DMS 273 (cell line): Measurements from ENCODE around the gene LZTFL1.
A peak's percentile ranks its signal among the peaks of the same experiment; 100 is the strongest.

ENCODE experiments used
- DNase-seq: peaks from one replicate; lab custom pipeline; 2025; ENCODE audit not compliant: unreplicated experiment; lab: John Stamatoyannopoulos, UW

LZTFL1 gene

GRCh38 chr3:45841757-45842491 lies at the start of gene LZTFL1:
TSS of gene LZTFL1 (minus strand) at chr3:45842119. CDS start at chr3:45841991, 128 bp downstream.
- peak; percentile 96 for DNase-seq

- peak; percentile 62 for DNase-seq
Measured at GRCh38 chr3:45890405-45890804, 48.5 kb upstream of the LZTFL1 start.

GRCh38 chr3:45889337-45889736 lies 47.4 kb upstream of the LZTFL1 start:
- no peak for DNase-seq

GRCh38 chr3:45887759-45888511 lies 46.0 kb upstream of the LZTFL1 start:
- DNase-seq, result no peak

- DNase-seq, result no peak
Measured at GRCh38 chr3:45887285-45887684, 45.4 kb upstream of the LZTFL1 start.

- no peak for DNase-seq
Measured at GRCh38 chr3:45885979-45886705, 44.2 kb upstream of the LZTFL1 start, which contains the start of gene CCR9. TSS of gene CCR9 (plus strand) at chr3:45886543. CDS start at chr3:45894934, 8,391 bp downstream.

- no peak for DNase-seq
Measured at GRCh38 chr3:45884368-45885201, 42.7 kb upstream of the LZTFL1 start.

- peak; percentile 5 for DNase-seq
Measured at GRCh38 chr3:45881078-45882022, 39.4 kb upstream of the LZTFL1 start.

- no peak for DNase-seq
Measured at GRCh38 chr3:45880725-45881077, 38.8 kb upstream of the LZTFL1 start.

- no peak for DNase-seq
Measured at GRCh38 chr3:45878124-45878523, 36.2 kb upstream of the LZTFL1 start.

- peak; percentile 81 for DNase-seq
Measured at GRCh38 chr3:45874677-45875346, 32.9 kb upstream of the LZTFL1 start.

- DNase-seq, result peak; percentile 14
Measured at GRCh38 chr3:45873638-45874037, 31.7 kb upstream of the LZTFL1 start.

GRCh38 chr3:45873036-45873435 lies 31.1 kb upstream of the LZTFL1 start:
- DNase-seq, result no peak

- DNase-seq, result no peak
Measured at GRCh38 chr3:45872569-45872968, 30.6 kb upstream of the LZTFL1 start.

- no peak for DNase-seq
Measured at GRCh38 chr3:45871780-45872179, 29.9 kb upstream of the LZTFL1 start.

- DNase-seq, result no peak
Measured at GRCh38 chr3:45870099-45870498, 28.2 kb upstream of the LZTFL1 start.

GRCh38 chr3:45869638-45870037 lies 27.7 kb upstream of the LZTFL1 start:
- no peak for DNase-seq

- no peak for DNase-seq
Measured at GRCh38 chr3:45868650-45869049, 26.7 kb upstream of the LZTFL1 start.

GRCh38 chr3:45868213-45868612 lies 26.3 kb upstream of the LZTFL1 start:
- no peak for DNase-seq
